GM12874 (cell line): ENCODE measurements around the gene RAB3GAP2.

Experiments
- TF ChIP-seq, protein P1 (sequence below): IDR thresholded peaks from 2 replicates; pipeline ENCODE4 v1.5.1; 2011; ENCODE audit warnings: low read depth, mild to moderate bottlenecking, control low read depth, low read length, moderate library complexity; ENCODE audit not compliant: insufficient read depth

The RAB3GAP2 gene

DNA sequence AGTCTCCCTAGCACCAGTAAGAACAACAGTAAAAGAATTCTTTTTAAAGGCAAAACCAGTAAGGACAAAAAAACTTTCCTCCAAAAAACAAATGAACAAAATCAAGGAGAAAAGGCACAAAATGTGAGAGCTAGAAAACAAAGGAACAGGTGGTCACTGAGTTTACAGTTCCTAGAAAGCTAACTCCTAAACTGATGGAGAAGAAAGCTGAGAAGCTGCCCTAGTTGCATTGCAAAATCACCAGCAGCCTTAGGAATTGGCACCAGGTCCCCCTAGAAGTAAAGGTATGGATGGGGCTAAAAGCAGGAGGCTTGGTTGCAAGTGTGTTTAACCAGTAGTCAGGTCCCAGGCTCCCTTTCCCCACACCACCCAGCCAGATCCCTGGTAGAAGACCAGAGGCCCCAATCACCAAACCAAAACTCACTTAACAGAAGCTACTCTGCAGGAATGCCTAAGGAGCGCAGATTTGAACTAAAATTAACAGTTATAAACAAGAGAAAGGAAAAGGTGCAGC is 47.6 kb downstream of the RAB3GAP2 start:
- TF ChIP-seq, protein P1, sequence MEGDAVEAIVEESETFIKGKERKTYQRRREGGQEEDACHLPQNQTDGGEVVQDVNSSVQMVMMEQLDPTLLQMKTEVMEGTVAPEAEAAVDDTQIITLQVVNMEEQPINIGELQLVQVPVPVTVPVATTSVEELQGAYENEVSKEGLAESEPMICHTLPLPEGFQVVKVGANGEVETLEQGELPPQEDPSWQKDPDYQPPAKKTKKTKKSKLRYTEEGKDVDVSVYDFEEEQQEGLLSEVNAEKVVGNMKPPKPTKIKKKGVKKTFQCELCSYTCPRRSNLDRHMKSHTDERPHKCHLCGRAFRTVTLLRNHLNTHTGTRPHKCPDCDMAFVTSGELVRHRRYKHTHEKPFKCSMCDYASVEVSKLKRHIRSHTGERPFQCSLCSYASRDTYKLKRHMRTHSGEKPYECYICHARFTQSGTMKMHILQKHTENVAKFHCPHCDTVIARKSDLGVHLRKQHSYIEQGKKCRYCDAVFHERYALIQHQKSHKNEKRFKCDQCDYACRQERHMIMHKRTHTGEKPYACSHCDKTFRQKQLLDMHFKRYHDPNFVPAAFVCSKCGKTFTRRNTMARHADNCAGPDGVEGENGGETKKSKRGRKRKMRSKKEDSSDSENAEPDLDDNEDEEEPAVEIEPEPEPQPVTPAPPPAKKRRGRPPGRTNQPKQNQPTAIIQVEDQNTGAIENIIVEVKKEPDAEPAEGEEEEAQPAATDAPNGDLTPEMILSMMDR = no peak

GRCh38 chr1:220224033-220224432 is 48.2 kb downstream of the RAB3GAP2 start:
- TF ChIP-seq, protein P1 = no peak

DNA sequence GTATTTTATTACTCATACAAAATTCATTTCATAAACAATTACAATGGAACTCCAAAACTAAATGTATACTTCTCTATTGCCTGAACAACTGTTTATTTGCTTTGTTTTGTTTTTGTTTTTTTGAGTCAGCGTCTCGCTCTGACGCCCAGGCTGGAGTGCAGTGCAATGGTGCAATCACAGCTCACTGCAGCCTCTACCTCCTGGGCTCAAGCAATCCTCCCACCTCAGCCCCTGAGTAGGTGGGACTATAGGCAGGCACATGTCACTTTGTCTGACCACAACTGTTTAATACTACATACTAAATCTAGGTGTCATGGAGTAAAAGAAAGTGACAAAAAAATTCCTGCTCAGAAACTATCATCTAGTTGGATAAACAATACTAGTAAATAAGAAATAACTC is 49.3 kb downstream of the RAB3GAP2 start:
- TF ChIP-seq, protein P1 = no peak

GRCh38 chr1:220221670-220222069 is 50.6 kb downstream of the RAB3GAP2 start:
- TF ChIP-seq, protein P1 = no peak

- TF ChIP-seq, protein P1 = no peak
These were observed 51.0 kb downstream of the RAB3GAP2 start for GRCh38 chr1:220221269-220221668.

DNA sequence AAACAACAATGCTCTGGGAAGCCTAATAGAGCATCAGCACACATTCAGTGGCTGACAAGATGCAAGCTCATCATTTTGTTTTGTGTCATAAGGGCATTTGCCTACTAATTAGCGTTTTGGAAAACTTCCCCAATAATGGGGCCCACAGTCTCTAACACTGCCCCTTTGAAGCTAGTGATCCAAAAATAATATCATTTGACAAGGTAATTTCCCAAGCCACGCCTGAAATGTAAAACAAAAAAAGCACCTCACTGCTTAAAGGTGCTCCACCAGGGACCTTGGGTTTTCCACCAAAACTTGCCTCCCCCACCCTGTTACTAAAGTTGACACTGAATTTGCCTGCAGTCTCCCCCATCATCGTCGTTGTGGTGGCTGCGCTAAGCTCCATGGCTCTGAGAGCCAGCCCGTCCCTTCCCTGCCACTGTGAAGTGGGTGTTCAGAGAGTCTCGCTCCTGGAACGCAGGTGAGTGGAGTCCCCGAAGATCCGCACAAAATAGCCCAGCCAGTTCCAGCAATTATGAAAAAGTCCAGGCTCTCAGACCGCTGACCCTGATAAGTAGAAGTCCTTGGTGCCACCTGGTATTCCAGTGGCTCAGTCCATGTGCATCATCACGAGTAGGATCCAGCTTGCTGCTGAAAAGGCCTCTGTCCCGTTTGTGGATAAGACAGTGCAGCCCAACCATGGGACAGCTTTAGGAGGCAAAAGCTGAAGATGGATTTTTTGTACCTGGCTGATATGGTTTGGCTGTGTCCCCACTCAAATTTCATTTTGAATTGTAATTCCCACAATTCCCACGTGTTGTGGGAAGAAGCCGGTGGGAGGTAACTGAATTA is 52.2 kb downstream of the RAB3GAP2 start:
- TF ChIP-seq, protein P1 = no peak

GRCh38 chr1:220219136-220219442 is 53.2 kb downstream of the RAB3GAP2 start:
- TF ChIP-seq, protein P1 = no peak
